Measurements from ENCODE around the gene NLE1.

DNA sequence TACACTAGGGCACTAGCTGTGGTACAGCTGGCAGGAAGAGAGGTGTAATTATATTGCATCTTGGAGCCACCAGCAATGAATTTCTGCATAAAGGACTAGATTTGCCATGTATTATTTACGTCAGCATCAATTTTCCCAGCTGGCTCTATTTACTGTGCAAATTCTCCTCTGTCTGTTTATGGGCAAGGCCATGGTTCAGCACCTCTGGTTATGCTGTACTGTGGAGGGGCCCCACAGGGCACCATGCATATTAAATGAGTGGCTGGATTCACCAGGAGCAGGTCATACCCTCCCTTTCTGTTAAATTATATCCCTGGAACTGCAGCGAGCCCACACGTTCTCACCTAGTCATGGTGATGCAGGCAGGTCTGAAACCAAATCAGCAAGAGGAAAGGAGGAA lies 42.2 kb downstream of the NLE1 start:
- TF ChIP-seq, protein P1, sequence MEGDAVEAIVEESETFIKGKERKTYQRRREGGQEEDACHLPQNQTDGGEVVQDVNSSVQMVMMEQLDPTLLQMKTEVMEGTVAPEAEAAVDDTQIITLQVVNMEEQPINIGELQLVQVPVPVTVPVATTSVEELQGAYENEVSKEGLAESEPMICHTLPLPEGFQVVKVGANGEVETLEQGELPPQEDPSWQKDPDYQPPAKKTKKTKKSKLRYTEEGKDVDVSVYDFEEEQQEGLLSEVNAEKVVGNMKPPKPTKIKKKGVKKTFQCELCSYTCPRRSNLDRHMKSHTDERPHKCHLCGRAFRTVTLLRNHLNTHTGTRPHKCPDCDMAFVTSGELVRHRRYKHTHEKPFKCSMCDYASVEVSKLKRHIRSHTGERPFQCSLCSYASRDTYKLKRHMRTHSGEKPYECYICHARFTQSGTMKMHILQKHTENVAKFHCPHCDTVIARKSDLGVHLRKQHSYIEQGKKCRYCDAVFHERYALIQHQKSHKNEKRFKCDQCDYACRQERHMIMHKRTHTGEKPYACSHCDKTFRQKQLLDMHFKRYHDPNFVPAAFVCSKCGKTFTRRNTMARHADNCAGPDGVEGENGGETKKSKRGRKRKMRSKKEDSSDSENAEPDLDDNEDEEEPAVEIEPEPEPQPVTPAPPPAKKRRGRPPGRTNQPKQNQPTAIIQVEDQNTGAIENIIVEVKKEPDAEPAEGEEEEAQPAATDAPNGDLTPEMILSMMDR (conservative IDR thresholded peaks at IDR 0.05 in 1 of 2, IDR thresholded peaks at IDR 0.05 in 1 of 2; ENCODE audit: extremely low read depth in 1 of 2, insufficient read depth in 1 of 2, low read depth in 1 of 2, low read length in 2 of 2), result no peak
- TF ChIP-seq EZH2 (IDR thresholded peaks at IDR 0.05; ENCODE audit: borderline replicate concordance, low read length), result no peak

Measured in mammary epithelial cell (primary cell).